Small intestine (tissue), 7 donors: ENCODE results near the gene MEN1. TPM values are rescaled to one million over a fixed set of nuclear protein-coding genes. Genes with fewer than 3 reads are reported as not detected.

Experiments
- DNase-seq, 2 donors: peaks; one replicate each; pipeline versions ENCODE4 v3.0.0 to v3.0.0-alpha.2; 2013
- FAIRE-seq: peaks from 2 replicates; lab custom pipeline; 2012; peaks lifted over from hg19 to GRCh38; lab: Jason Lieb, UNC
- H3K27ac ChIP-seq, 3 donors: one replicate each; pipeline ENCODE4 v1.5.1; 2013; ENCODE audit warnings: low read length in 2 of 3, mild to moderate bottlenecking in 2 of 3, control low read depth in 1 of 3, inconsistent platforms in 1 of 3, low read depth in 1 of 3, moderate library complexity in 1 of 3
- H3K27me3 ChIP-seq, 3 donors: one replicate each; pipeline ENCODE4 v1.6.1; 2013; ENCODE audit warnings: low read length in 3 of 3, inconsistent platforms in 1 of 3; ENCODE audit not compliant: control insufficient read depth in 3 of 3, insufficient read depth in 3 of 3
- H3K36me3 ChIP-seq, 3 donors: one replicate each; pipeline ENCODE4 v1.6.1; 2013; ENCODE audit warnings: low read length in 3 of 3, inconsistent platforms in 1 of 3, low read depth in 1 of 3, mild to moderate bottlenecking in 1 of 3, moderate library complexity in 1 of 3; ENCODE audit not compliant: control insufficient read depth in 3 of 3, insufficient read depth in 2 of 3
- H3K4me1 ChIP-seq, 3 donors: one replicate each; pipeline ENCODE4 v1.6.1; 2013; ENCODE audit warnings: low read length in 2 of 3, inconsistent platforms in 1 of 3, low read depth in 1 of 3, mild to moderate bottlenecking in 1 of 3, moderate library complexity in 1 of 3; ENCODE audit not compliant: control insufficient read depth in 3 of 3, insufficient read depth in 2 of 3
- H3K4me3 ChIP-seq, 3 donors: one replicate each; pipeline ENCODE4 v1.5.1; 2013; ENCODE audit warnings: low read length in 3 of 3, control low read depth in 1 of 3, inconsistent platforms in 1 of 3, low read depth in 1 of 3, mild to moderate bottlenecking in 1 of 3, moderate library complexity in 1 of 3
- H3K9me3 ChIP-seq, 2 donors: one replicate each; pipeline ENCODE4 v1.6.1; 2013; ENCODE audit warnings: low read depth in 1 of 2, low read length in 1 of 2; ENCODE audit not compliant: control insufficient read depth in 2 of 2, insufficient read depth in 1 of 2
- WGBS, 3 donors: extraction: QIAGEN DNeasy Blood & Tissue Kit; methylation state at CpG; one replicate each; pipeline ENCODE4 v1.1.7; 2013; 5-methylcytosine and 5-hydroxymethylcytosine counted together
- polyA plus RNA-seq, 4 donors: library from polyadenylated mRNA; stranded (reverse) in 3 of 4; unstranded in 1 of 4; fragments of 200-250 nt in 3 of 4; fragments of 120-200 nt in 1 of 4; gene quantifications; one replicate each; pipeline versions ENCODE4 v1.2.1 to v1.2.3, GENCODE V29; 2013
- donor health status: healthy with polysubstance abuse.
- donor health status: control.
- donor health status: control.
- donor health status: Bipolar disorder and iron deficiency.
- donor health status: healthy.

The MEN1 gene
- polyA plus RNA-seq, 4 donors: 17.6 to 28.3 (median 25.2) TPM

DNA sequence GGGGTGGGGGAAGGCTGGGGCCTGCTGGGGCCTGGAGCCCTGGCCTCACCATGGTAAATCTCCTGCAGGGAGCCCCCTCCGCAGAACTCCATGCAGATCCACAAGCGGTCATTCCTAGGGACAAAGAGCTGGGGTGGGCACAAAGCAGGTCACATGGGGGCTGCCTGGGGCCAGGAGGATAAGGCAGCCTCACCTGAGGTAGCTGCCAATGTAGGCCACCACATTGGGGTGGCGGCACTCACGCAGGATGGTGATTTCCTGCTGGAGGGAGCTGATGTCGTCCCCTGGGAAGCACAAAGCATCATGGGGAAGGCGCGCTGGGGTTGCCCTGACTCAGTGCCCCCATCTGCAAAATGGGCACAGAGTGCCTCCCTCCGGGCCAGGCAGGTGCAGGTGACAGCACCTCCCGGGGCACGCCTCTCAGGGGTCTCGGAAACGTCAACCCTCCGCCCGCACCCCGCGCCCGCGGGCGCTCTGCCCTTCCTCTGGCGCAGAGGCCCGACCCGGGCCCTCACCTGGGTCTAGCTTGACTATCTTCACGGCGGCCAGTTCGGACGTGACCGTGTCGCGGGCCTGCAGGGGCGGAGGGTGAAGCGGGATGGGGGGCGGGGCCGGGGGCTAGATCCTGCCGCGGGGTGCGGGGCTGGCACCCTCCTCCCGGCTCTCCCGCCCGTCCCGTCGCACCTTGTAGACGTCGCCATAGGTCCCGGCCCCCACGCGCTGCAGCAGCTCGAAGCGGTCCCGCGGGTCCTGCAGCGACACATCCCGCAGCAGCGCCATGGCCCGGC, 7.8 kb downstream of the MEN1 start:
- H3K9me3 ChIP-seq: no peaks in the 10 kb centered on the region
- H3K27ac ChIP-seq: peak overlapping the region; percentile 9 to 53 (median 48)
- H3K4me3 ChIP-seq: peak overlapping the region; percentile 50 to 66 (median 54)
- 8 to 12% (median 12%) methylated on average over 32 to 54 of the region's 54 CpGs for WGBS, 3 donors
- no peak for FAIRE-seq
- peaks cover 0 to 64% (median 0%) of the 10 kb centered on the region in 3 donors for H3K36me3 ChIP-seq
- H3K4me1 ChIP-seq: peaks cover 0 to 21% (median 4%) of the 10 kb centered on the region in 3 donors
- H3K27me3 ChIP-seq: no peaks in the 10 kb centered on the region
- no peak for DNase-seq

- Histone ChIP-seq H3K27me3 (no peaks in the 10 kb centered on the region), H3K27ac (peak overlapping the region in 2 of 3 donors; percentile 15 to 53), H3K4me1 (peaks cover 0 to 21% (median 4%) of the 10 kb centered on the region in 3 donors), H3K36me3 (peaks cover 0 to 63% (median 0%) of the 10 kb centered on the region in 3 donors), H3K4me3 (peak overlapping the region in 1 of 3 donors; percentile 54), H3K9me3 (no peaks in the 10 kb centered on the region)
- DNase-seq (no peak), FAIRE-seq (no peak)
- WGBS, 3 donors: 45 to 77% (median 62%) methylated on average over 10 to 13 of the region's 13 CpGs
These were observed 8.6 kb downstream of the MEN1 start for GRCh38 chr11:64801561-64802369.

DNA sequence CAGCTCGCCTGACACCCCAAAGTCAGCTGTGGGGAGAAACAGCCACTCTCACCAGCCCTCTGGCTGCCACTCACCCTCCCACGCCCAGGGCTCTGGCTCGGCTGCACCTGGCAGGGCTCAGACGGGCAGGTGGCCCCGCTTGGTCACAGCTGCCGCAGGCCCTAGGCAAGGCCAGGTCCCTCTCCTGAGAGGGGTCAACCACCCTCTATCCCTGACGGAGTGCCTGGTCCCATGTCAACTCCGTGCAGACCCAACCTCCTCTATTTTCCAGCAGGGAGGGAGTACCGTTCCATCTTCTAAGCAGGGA, 9.2 kb downstream of the MEN1 start:
- H3K27me3 ChIP-seq: no peaks in the 10 kb centered on the region
- H3K36me3 ChIP-seq: peaks cover 0 to 63% (median 0%) of the 10 kb centered on the region in 3 donors
- no peak for DNase-seq
- H3K4me3 ChIP-seq: no peak overlapping the region
- H3K9me3 ChIP-seq: no peaks in the 10 kb centered on the region
- no peak for FAIRE-seq
- H3K27ac ChIP-seq: no peak overlapping the region
- WGBS, 3 donors: 53 to 62% (median 58%) methylated on average over 9 of the region's 9 CpGs
- peaks cover 0 to 21% (median 4%) of the 10 kb centered on the region in 3 donors for H3K4me1 ChIP-seq

DNA sequence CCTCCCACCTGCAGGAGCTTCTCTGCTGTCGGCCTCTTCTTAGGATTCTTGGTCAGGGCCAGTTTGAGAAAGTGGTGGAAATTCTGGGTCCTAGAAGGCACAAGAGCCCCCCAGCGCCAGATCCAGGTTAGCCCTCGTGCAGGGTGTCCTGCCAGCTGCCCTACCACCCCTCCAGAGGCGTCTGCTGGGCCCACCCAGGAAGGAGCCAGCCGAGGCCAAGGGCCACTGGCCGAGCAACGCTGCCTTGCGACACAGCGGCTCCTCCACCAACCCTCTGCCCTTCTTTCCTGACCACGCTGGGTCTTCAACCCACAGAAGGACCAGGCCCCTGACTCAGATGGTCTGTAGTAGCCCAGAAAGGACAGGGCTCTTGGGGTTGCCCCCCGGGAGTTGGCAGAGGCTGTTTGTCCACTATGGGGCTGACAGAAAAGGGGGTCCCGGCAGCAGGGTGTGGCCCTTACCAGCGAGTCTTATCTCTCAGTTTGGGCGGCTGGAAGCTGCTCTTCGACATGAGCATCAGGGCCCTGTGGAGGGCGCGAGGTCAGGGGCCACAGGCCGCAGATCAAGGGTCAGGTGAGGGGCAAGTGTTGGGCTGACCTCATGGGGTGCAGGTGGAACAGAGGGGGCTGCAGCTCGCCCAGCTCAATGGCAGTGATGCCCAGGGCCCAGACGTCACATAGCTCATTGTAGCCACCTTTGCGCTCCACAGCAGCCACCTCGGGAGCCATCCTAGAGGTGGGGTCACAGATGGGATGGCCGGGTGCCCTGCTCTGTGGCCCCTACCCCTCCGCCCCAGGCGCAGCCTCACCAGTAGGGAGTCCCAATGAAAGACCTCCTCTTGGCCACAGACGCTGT, 9.8 kb downstream of the MEN1 start:
- Histone ChIP-seq H3K27me3 (no peaks in the 10 kb centered on the region), H3K27ac (no peak overlapping the region), H3K4me1 (peaks cover 0 to 21% (median 4%) of the 10 kb centered on the region in 3 donors), H3K9me3 (no peaks in the 10 kb centered on the region), H3K36me3 (peaks cover 0 to 62% (median 0%) of the 10 kb centered on the region in 3 donors), H3K4me3 (no peak overlapping the region)
- FAIRE-seq (no peak), DNase-seq (no peak)
- WGBS, 3 donors: 77 to 79% (median 77%) methylated on average over 22 to 26 of the region's 26 CpGs

DNA sequence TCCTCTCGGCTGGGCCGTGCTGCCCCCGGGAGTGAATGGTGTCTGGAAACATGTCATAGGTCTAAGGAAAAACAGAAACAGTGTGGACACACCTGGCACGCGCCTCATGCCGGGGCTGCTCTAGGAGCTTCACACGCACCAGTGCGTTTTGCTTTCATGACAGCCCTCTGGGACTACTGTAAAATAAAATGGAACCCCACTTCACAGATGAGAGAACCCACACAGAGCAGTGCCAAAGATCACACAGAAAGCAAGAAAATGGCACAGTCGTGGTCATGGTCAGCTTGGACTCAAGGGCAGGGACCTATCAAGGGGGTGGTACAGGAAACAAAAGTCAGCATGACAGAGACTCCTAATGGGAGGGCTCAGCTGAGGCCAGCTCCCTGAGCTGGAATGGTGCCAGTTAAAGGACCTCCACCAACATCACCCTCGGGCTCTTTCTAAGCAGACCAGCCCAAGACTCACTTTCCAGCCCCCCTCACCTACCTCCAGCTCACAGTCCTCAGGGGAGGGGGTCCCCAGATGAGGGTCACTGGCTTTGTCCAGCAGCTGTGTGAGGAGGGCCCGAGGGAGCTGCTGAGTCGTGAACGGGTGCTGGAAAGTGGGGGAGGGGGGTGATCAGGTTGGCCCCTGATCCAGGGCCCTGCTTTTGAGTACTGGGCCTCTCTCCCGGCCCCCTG, 10.6 kb downstream of the MEN1 start:
- H3K4me1 ChIP-seq: peaks cover 0 to 21% (median 4%) of the 10 kb centered on the region in 3 donors
- no peak overlapping the region for H3K4me3 ChIP-seq
- FAIRE-seq (no peak), DNase-seq (no peak)
- no peaks in the 10 kb centered on the region for H3K27me3 ChIP-seq
- 67 to 75% (median 72%) methylated on average over 14 of the region's 14 CpGs for WGBS, 3 donors
- H3K27ac ChIP-seq: no peak overlapping the region
- no peaks in the 10 kb centered on the region for H3K9me3 ChIP-seq
- H3K36me3 ChIP-seq: peaks cover 0 to 56% (median 0%) of the 10 kb centered on the region in 3 donors

DNA sequence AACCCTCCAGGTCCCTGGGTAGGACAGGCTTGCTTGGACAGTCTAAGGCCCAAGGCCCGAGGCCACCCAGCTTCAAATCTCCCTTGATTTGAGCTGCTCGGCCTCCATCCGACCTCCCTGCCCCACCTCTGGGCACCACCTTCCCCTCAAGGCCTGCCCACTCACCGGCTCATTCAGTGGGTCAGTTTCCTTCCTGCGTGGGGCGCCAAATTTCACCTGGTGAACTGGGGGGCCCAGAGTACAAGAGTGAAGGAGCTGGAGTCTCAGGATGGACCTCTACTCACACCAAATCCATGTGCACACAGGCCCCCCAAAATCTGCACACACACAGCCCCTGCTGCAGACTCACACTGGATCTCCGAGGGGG, 11.1 kb downstream of the MEN1 start:
- H3K36me3 ChIP-seq: peaks cover 0 to 55% (median 0%) of the 10 kb centered on the region in 3 donors
- DNase-seq: no peak
- no peaks in the 10 kb centered on the region for H3K27me3 ChIP-seq
- no peak for FAIRE-seq
- 77 to 85% (median 80%) methylated on average over 7 of the region's 7 CpGs for WGBS, 3 donors
- no peak overlapping the region for H3K27ac ChIP-seq
- H3K9me3 ChIP-seq: no peaks in the 10 kb centered on the region
- peaks cover 0 to 20% (median 4%) of the 10 kb centered on the region in 3 donors for H3K4me1 ChIP-seq
- H3K4me3 ChIP-seq: no peak overlapping the region

DNA sequence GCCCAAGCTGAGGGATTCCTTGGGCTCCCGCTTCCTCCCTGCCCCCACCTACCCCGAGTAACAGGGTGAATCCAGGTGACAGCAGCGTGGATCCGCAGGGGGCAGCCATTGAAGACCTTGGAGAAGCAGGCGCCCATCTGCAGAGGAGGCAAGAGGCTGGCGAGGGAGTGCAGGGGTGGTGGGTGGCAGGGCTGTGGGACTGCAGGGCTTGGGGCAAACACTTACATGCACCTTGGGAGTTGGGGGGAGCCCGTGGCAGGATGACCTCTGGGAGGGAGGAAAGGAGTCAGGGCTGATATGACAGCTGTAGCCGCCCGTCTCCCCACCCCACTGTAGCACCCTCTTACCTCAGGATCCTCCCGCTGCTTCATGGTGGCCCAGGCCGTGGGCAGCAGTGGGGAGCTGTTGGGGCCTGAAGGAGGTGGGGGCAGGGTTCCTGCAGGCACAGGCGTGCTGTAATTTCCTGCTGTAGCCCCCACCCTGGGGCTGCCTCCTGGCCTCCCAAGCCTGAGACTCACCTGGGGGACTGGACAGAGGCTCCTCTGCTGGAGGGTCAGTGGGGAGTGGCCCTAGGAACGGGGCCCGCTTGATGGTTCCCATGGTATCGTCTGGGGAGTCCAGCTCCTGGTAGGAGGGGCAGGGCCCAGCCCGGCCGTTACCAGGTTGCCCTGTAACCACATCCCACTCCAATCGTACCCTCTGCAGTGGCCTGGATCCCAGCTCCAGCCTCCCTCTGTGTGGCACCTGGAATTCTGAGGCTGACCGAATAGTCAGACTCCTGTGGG, 13.4 kb downstream of the MEN1 start:
- Histone ChIP-seq H3K4me3 (no peak overlapping the region), H3K36me3 (peaks cover 0 to 58% (median 0%) of the 10 kb centered on the region in 3 donors), H3K4me1 (peaks cover 0 to 4% (median 0%) of the 10 kb centered on the region in 3 donors), H3K27ac (no peak overlapping the region), H3K27me3 (no peaks in the 10 kb centered on the region), H3K9me3 (no peaks in the 10 kb centered on the region)
- WGBS, 3 donors: 86 to 91% (median 90%) methylated on average over 19 of the region's 19 CpGs
- DNase-seq: no peak
- FAIRE-seq: no peak
